HG03439 (cell line): ENCODE results near the gene GSG1L2.

Experiments
- ATAC-seq: cut with Tn5 transposase; IDR thresholded peaks from one replicate; pipeline ENCODE4 v1.9.1; 2021; ENCODE audit warnings: mild to moderate bottlenecking, moderate library complexity; ENCODE audit not compliant: unreplicated experiment

The GSG1L2 gene

GRCh38 chr17:9821921-9822320 lies at the start of gene GSG1L2:
GSG1L2 (minus strand) TSS chr17:9822079; CDS start chr17:9822071, 8 bp downstream.
- no peak for ATAC-seq

GRCh38 chr17:9868552-9868951 lies 46.7 kb upstream of the GSG1L2 start:
- no peak for ATAC-seq

- ATAC-seq, result no peak
These were observed 43.7 kb upstream of the GSG1L2 start for GRCh38 chr17:9865586-9865985.

- no peak for ATAC-seq
These were observed 41.1 kb upstream of the GSG1L2 start for GRCh38 chr17:9862949-9863348.

- ATAC-seq, result no peak
These were observed 40.3 kb upstream of the GSG1L2 start for GRCh38 chr17:9862220-9862619.

GRCh38 chr17:9860851-9861250 lies 39.0 kb upstream of the GSG1L2 start:
- ATAC-seq, result no peak

GRCh38 chr17:9859781-9860180 lies 37.9 kb upstream of the GSG1L2 start:
- ATAC-seq, result no peak

- ATAC-seq, result no peak
These were observed 33.2 kb upstream of the GSG1L2 start for GRCh38 chr17:9855036-9855435.

- ATAC-seq, result no peak
These were observed 32.4 kb upstream of the GSG1L2 start for GRCh38 chr17:9854255-9854654.

- no peak for ATAC-seq
These were observed 28.3 kb upstream of the GSG1L2 start for GRCh38 chr17:9850151-9850550.

- ATAC-seq, result no peak
These were observed 23.4 kb upstream of the GSG1L2 start for GRCh38 chr17:9845306-9845705.

- ATAC-seq, result no peak
These were observed 22.3 kb upstream of the GSG1L2 start for GRCh38 chr17:9844153-9844552.

GRCh38 chr17:9843152-9844010 lies 21.5 kb upstream of the GSG1L2 start:
- no peak for ATAC-seq

GRCh38 chr17:9842057-9842758 lies 20.3 kb upstream of the GSG1L2 start:
- ATAC-seq, result no peak

- ATAC-seq, result no peak
These were observed 17.6 kb upstream of the GSG1L2 start for GRCh38 chr17:9839433-9839832.

GRCh38 chr17:9837551-9838471 lies 15.9 kb upstream of the GSG1L2 start:
- no peak for ATAC-seq

- ATAC-seq, result no peak
These were observed 12.0 kb upstream of the GSG1L2 start for GRCh38 chr17:9833922-9834321.

- no peak for ATAC-seq
These were observed 8.8 kb upstream of the GSG1L2 start for GRCh38 chr17:9830711-9831110.

- no peak for ATAC-seq
These were observed 7.5 kb upstream of the GSG1L2 start for GRCh38 chr17:9829343-9829742.

GRCh38 chr17:9828296-9829295 lies 6.7 kb upstream of the GSG1L2 start:
- no peak for ATAC-seq
